ENCODE measurements around the gene SPATS2L.
A peak's percentile ranks its signal among the peaks of the same experiment; 100 is the strongest.

SPATS2L gene

GRCh38 chr2:200297100-200297499 is 9.4 kb upstream of the SPATS2L start:
- no peak for DNase-seq

DNA sequence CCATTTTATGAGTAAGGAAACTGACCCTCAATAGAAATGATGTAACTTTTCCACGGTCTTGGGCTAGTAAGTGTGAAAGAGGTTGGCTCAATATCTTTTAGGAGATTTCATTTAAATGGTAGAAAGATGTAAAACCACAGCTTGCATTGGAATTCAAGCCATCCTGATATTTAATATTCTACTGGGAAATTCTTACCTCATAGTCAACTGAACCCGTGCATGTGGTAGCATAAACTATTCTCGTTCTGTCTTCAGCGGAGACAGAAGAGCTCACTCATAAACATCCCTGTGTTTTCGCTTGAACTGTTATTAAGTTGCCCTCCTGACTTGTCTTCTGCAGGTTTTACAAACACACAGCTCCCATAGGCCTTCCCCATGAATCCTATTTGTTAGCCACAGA is 8.5 kb upstream of the SPATS2L start:
- no peak for DNase-seq

DNA sequence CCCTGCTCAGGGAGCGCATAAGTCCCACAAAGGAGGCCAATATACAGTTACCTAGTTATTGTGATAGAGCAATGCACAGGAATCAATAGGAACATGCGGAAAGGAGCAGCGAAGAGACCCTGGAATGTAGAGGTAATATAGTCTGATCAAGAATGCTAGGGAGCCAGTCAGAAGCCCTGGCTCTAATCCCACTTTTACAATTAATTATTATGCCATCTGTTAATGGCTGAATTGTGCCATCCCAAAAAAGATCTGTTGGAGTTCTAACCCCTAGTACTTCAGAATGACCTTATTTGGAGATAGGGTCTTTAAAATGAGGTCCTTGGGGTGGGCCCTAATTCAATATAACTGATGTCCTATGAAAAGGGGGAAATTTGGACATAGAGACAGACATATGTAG is 7.7 kb upstream of the SPATS2L start:
- no peak for DNase-seq

DNA sequence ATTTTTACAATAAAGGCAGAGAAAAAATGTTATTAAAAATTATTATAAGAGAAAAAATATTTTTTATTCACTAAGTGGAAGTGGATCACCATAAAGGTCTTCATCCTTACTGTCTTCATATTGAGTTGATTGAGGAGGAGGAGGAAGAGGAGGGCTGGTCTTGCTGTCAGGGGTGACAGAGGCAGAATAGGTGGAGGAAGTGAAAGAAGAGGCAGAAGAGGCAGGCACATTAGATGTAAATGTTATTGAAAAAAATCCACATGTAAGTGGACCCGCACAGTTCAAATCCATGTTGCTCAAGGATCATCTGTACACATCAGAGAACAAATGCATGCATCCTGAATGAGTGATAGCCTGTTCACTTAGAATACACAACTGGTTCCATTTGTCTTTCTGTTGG is 6.4 kb upstream of the SPATS2L start:
- no peak for DNase-seq

DNA sequence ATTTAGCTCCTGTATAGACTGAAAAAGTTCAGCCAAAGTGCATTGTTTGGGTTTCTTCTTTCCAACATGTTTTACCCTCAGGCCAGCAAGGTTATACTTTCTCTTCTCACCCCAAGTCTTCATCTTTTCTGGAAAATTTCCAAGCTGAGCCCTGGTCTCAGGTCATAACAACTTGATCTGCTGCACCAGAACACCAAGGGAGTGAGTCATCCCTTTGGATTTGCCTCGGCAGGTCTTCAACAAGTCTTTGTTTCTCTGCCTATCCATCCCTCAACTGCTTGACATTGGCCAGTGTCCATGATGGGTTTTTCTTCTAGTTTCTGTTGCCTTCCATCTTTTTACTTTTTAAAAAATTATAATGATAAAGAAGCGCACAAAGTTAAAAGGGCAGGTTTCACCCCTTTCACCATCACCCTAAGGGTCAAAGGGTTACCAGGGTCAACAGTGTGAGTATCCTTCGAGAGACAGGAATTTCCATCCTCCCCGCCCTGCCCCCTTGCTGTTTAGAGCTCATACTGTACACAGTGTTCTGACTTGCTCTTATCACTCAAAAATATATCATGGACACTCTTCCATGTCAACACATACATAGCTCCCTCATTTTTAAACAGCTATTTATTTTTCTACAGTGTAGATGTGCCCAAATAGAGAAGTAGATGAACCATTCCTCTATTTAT is 5.7 kb upstream of the SPATS2L start:
- no peak for DNase-seq

- no peak for DNase-seq
Observed at GRCh38 chr2:200301953-200302858, 4.3 kb upstream of the SPATS2L start.

GRCh38 chr2:200302940-200303727 is 3.4 kb upstream of the SPATS2L start:
- DNase-seq: no peak

DNA sequence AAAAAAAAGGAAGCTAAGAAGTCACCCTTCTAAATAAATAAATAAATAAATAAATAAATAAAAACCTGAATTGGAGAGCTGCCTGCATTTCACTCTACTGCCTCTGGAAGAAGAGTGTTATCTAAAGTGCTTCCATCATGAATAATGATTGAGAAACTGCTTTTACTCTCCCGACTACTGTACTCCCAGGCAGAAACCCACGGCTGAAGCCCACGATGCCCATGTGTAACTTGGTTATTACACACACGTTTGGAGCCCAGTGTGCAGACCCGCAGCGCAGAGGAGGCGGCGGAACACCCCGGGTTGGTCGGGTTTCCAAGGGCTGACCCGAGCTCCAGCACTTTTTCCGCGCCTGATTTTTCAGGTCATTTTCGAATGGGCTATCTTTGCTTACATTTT is 697 bp upstream of the SPATS2L start:
- DNase-seq: peak; percentile 54

DNA sequence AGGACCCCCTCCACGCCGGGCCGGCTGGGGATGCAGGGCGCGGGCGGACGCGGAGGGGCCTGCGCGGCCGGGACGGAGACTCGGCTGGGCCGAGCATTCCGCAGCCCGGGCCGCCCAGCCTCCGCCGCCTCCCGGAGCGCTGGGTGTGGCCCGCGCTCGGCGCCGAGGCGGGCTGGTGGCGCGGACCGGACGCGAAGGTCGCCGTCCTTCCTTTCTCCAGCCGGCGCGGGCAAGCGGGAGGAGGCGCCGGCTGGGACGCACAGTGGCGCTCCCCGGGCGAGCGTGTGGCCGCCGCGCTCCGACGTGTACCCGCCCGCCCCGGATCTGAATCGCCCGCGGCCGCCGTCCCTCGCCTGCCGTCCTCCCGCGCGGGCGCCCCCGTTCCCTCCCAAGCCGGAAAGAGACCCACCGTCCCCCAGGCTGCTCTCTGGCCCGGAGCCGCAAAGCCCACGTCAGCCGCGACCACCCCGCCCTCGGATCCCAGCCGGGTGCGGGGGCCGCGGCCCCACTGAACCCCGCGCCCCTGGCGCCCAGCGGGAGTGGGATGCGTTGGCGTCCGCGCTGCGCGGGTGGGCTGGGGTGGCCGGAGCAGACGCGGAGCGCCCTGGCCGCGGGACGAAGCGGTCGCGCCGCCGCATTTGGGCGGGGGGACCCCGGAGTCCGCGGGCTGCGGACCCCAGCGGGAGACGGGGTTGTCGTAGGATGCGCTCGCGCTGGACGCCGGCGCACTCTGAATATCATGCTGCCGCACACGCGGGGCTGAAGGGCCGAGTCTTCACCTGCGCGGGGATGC is 634 bp downstream of the SPATS2L start:
- DNase-seq: peak; percentile 46

DNA sequence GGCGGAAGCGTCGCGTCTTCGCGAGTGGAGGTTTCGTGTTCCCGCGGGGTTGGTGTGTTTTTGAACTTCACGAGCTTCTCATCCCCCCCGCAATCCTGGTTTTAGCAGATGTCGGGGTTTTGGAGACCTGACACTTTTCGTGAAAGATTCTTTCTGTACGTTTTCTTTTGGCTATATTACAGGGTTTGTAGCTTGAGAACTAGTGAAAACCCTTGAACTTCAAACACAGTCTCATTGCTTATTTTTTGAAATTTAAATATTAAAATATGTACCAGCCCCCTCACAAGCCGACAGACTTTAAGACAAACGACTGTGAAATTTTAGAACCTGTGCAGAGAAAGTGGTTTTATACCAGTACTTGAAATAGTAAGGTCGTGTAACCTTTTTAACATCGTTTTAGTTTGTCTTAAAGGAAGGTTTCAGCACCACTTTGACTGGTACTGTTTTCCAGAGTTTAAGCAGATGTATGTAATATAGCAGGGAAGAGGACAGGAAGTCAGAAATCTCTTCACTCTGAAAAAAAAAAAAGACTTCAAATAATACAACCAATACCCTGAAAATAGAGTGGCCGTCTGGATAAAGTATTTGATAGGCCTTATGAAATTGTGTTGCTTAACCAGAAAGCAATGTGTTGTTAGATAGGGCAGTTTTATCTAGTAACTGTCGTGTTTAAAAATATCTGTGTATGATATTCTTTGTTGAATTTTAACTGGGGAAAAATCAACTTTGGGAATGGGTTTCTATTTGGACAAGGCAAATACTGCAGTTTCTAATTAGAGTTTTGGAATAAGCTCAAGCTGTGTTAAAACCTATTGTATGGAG is 1.4 kb downstream of the SPATS2L start:
- DNase-seq: no peak

DNA sequence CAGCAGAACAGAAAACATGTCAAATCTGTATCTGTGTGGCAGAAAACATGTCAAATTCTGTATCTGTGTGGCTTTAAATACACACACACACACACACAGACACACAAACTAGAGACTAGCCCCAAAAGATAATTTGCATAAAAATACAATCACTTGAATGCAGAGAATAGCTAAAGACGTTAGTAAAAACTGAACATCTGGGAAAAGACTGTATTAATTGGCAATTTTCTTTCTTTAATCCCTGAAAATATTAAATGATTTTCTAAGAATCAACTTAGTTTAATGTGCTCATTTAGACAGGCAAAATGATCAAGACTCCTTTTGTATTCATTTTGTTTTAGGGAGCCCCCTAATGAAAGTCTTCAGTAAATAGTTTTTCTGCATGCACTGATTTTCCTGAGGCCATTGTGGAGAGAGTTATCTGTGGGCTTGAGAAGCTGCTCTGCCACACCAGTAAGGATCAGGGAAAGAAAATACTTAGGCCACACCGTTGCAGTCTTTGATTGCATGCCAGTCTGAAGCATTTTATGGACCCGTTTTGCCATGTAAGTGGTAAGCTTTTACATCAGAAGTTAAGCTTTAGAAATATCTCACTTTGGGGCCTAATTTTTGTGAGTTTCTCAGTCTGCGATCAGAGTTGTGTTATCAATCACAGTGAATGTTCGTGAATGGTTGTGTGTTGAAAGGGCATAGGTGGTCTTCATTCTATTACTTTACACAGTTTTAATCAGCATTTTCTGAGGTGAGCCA is 2.2 kb downstream of the SPATS2L start:
- DNase-seq: peak; percentile 61

DNA sequence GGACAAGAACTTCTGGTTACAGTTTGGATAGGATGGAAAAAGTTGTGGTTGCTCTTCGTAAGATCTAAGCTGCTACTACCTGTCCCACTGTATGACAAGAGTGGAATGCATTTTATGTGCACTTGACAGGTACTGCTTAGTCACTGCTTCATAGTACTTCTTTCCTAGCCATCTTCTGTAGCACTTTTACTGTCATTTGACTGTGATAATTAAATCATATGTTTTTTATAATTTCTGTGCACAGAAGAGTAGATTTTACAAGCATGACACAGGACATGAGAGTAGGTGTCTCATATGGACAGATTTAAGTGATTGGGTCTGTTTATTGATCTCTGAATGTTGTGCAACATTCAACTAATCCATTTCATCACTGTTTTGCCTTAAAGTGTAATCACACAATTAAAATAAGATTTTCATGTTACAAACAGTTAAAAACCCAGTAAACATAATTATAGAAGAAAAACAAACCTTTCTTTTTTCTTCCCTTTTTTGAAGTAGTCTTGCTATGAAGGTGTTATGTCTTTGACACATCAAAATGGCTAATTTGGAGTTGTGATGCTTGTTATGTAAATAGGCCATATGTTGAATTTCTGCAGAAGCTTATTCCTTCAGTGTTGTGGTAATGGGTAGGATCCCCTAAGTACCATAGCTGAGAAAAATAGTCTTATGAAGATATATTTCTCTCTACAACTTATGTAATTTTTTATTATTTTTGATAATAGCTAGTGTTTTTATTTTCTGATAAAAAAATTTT is 3.0 kb downstream of the SPATS2L start:
- no peak for DNase-seq

DNA sequence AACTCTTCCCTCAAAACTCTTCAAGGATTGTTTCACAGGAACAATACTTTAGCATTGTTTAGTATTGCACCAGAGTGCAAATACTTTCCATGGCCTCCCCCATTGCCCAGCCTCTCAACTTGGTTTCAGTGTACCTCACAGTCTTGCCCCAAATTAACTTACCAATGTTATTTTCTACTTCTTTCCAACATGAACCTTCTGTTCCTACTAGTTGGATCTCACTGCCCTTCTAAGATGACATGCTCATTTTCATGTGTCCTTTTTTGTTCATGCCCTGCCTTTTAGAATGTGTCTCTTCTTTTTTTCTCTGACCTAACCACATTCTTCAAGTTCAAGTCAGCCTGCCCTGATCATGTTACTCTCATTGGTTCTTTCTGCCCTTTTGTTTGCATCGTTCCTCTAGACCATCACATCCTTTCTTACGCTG is 4.1 kb downstream of the SPATS2L start:
- no peak for DNase-seq

DNA sequence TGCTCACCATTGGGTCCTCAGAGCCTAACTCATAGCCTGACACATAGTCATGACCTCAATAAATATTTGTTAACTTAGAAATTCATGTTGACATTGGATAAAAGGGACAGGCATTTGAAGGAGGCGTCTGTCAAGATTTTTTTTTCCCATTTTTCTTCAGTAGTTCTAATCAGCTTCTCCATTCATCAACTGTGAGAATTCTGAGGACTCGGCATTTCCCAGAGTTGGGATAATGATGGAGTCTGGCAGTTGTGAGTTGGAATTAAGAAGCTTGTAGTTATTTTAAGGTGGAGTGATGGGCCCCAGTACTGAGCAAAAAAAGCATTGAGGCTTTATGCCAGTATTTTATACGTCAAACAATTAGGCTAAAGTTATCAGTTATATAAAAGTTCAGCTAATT is 4.6 kb downstream of the SPATS2L start:
- DNase-seq: no peak

DNA sequence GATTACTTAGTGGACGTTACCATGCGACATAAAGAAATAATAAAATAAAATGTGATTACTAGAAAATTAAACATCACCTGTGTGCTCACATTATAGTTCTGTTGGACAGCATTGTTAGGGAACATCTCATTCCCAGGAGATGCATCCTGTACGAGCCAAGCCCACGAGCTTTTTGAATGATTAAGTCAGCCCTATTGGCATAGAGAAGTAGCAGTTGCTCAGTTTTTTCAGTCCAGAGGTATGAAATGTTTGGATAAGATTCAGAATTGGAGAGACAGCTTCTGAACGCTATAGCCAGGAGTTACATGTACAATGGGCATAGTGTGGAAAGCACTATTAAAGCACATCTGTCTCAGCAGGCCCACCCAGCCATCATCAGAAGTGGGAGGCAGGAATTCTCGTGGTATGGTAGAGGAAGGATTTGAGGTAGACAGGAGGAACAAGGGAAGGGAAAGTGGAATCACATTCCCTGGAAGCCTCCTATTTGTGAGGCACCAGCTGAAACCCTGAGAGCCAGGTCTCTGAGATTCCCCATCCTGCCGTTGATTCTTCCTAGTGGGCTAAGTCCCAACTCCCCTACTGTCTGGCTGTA is 8.6 kb downstream of the SPATS2L start:
- no peak for DNase-seq

DNA sequence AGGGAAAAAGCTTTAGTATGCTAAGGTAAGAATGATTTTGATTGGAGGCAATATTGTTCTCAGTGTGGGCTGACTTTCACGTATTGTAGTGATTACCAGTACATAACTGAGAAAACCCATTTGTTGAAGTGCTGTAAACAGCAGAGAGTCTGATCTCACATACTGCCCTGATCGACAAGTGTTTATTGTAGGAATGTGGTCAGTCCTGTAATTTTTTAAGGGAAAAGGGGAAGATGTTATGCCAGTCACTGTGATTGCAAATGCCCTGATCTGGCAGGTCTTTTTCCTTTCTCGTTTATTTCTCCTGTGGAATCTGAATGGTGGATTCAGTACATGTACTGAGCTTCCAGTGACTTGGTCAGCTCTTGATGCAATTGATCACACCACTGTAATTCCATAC is 11.5 kb downstream of the SPATS2L start:
- DNase-seq: no peak

- DNase-seq: no peak
Observed at GRCh38 chr2:200318940-200319435, 12.5 kb downstream of the SPATS2L start.

DNA sequence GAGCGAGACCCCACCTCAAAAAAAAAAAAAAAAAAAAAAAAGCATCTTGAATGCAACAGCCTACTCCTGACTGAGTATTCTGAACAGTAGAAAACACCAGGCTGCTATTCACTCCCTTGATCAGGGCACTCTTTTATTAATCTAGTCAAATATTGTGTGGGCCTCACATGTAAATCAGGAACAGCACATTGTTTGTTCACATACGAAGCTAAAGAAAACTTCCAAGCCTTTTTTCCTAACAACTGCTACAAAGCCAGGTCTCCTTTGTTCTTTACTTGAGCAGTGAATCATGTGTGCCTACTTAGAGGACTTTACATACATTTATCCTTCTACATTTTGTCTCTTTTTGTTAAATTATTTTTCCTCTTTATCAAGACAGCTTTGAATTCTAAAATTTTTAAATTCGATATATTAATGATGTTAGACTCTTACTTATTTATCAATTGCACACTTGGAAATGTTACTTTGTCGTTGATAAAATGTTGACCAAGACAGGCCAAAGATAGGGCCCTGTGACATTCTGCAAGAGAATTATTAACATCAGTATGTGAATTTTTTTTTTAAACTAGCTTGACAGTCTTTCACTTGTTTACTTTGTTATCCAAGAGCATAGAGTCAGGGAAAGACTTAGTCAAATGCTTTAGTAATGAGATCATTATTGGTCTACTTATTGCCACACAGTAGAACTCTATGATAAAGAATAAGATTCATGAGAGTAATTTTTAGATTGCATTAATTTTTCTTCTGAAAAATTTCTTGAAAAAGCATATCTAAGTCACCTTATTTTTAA is 13.2 kb downstream of the SPATS2L start:
- DNase-seq: no peak

- DNase-seq: peak; percentile 21
Observed at GRCh38 chr2:200320344-200320743, 13.9 kb downstream of the SPATS2L start.

Data from midbrain (tissue), 1 donor.